GM12892 (cell line): ENCODE data around the gene MOK.

Experiments used
- POLR2A ChIP-seq: IDR thresholded peaks from 2 replicates; pipeline ENCODE4 v1.6.1; 2011; ENCODE audit warnings: low read depth, low read length, control low read depth
- POLR2AphosphoS5 ChIP-seq: IDR thresholded peaks from 2 replicates; pipeline ENCODE4 v1.6.1; 2011; ENCODE audit warnings: low read depth, low read length, control low read depth

DNA sequence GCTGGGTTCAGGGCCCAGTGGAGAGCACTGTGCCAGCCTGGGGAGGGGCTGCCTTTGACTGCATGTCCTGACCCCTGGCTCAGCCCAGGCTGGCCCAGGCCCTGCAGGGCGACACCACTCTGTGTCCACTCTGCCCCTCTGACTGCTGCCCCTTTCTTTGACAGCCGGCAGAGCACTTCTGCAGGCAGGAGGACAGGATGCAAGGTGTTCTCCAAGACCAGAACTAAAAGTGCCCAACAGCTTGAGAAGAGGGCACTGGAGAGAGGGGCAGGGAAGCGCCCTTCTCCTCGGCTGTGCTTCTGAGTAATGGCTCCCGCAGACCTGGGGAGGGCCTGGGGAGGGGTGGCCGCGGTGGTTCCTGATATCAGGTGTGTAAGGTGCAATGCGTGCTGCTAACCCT is 92.6 kb downstream of the MOK start:
- TF ChIP-seq POLR2A (no peak), POLR2AphosphoS5 (no peak)
